ENCODE results near the gene SLX9.

Gene SLX9

DNA sequence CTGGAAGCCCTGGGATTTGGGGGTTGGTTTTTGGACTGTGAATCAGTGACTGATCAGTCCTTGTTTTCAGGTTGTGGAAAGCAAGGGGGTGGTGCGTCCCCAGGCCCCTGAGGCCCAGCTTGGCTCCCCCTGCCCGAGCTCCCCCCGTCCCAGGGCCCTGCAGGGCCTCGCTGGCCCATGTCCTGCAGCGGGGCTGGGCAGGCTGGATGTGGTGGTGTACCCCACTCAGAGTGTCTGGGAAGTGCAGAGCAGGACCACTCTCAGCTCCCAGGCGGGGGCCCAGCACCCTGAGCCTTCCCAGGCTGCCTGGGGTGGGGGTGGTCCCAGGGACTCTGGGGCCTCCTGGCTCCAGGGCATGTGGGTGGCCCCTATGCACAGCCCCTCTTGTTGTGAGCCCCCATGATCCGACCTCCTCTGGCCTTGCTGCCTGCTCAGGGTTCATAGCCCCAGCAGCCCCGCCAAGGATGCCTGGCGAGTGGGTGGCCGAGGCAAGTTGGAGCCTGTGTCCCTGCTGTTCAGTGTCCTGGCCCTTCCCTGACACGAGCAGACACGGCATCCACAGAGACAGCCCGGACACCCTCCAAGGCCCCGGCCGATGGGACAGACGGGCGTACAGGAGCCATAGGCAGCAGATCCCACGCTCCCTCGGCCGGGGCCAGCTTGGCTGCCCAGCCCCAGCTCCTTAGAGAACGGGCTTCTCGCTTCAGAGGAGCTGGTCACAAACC is 37.9 kb downstream of the SLX9 start:
- no peak for DNase-seq (ENCODE audit: low spot score)

DNA sequence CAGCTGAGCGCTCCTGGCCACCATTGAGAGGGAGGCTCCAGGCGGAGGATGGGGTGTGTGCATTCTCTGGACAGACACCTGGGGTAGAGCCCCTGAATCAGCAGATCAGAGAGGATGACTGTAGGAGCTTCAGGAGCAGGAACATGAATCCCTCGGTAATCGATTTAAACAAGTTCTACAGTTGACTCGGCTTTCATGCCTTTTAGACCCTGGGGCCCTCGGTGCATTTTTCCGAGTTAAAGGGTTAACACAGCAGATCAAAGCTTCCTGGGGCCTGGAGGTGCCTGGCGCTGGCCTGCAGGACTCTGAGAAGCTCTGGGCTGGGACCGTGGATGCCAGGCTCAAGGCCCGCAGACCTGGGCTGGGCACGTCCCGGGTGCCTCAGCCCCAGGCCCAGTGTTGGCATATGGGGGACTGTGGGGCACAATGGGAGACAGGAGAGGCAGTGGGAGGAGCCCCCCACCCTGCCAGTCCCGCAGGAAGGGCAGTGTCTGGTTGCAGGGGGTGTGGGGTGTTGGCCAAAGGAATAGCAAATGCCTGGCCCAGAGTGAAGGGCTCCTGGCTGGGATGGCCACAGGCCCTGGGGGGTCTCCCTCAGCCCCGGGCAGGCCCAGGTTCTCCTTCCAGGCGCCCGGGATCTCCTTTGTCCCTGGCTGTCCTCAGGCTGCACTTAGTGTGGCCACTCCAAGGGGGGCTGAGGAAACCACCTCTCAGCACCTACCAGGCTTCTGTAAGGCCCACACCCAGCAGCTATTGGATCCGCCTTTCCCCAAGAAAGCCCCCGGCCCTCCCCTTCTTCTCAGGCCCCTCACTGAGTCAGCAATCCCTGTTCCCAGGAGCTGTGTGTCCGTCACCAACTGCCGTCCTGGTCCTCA is 40.1 kb downstream of the SLX9 start:
- DNase-seq (ENCODE audit: low spot score): no peak

DNA sequence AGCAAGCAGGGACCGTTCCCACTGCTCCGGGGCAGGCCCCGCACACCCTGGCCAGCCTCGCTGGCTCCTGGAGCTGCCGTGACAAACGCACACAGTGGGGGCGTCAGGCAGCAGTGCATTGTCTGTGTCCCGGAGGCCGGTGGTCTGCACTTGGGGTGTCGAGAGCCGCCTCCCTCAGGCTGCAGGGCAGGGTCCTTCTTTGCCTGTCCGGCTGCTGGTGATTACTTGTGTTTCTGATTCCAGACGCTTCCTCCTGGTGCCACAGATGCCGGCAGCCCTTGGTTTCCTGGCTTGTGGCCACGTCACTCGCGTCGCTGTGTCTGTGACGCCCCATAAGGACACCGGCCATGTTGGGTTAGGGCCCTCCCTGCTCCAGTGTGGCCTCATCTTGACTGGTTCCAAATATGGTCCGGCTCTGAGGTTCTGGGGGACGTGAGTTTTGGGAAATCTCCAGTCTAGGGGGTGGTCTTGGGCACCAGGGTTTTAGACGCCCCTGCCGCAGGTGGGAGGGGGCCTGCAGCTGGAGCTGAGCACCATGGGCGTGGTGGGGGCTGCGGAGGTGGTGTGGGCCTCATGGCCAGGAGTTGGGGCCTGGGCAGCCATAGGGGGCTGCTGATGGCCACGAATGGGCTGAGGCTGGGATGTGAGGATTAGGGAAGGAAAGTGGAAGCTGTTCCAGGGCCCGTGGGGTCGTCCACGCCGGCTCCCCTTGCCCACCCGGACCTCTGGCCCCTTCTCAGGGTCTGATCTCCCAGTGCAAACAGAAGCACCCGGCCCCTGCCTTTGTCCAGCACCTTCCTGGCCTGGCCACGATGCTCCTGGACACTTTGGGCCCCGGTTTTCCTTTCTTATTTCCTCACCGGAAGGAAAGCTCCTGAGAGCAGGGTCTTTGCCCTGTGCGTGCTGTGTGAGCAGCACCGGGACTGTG is 41.0 kb downstream of the SLX9 start:
- DNase-seq (ENCODE audit: low spot score): no peak

DNA sequence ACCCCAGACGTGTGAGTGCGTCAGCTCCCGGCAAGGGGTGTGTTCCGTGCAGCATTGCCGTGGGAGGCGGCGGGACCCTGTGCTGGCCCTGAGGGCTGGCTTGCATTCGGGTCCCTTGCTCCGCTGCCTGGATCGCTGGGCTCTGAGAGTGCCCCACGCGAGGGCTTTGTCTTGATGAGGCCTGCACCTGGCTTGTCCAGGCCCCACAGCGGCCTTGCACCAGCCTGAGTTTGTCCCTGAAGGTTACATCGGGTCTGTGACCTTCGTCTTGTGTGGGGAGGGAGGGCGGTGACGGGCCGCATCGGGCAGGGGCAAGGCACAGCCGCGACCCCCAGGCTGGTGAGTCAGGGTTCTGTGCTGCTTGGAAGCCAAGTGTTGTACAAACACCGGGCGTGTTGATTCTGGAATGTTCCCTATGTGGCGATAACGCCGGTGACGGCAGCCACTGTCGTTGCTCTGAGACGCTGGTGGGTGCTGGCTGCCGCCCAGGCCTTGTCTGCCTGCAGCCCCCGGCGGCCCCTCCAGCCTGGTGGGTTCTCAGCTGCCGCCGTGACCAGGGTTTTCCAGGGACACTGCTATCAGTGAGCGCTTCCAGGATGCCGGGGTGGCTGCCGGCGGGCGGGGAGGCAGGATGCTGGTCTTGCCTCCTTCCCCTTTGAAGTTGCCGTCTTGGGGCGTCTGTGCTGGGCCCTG is 42.9 kb downstream of the SLX9 start:
- no peak for DNase-seq (ENCODE audit: low spot score)

DNA sequence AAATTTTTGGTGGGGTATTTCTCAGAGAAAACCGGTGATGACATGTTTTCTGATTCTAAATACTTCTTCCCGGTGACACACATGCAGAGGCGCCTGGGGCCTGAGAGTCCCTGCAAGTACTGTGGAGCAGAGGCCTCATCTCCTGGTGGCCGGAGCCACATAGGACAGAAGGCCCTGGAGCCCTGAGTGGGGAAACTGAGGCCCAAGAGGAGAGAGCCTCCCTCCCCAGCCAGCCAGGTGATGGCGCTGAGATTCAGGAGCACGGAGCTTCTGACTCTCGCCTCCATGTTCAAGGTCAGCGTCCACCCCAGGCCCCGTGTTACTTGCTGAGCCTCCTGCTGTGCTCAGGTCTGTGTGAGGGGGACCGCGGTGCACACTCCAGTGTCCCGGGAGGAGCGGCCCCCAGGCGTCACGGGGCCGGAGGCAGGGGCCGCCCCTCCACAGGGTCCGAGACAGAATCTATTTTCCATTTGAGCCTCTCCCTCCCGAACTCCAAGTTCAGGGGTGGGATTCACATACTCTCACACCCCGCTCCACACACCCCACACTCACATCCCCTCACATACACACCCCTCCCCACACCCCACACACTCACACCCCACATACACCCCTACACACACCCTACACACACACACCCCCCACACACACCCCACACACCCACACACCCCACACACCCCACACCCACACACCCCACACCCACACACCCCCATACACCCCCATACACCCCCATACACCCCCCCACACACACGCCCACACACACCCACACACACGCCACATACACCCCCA is 43.8 kb downstream of the SLX9 start:
- no peak for DNase-seq (ENCODE audit: low spot score)

DNA sequence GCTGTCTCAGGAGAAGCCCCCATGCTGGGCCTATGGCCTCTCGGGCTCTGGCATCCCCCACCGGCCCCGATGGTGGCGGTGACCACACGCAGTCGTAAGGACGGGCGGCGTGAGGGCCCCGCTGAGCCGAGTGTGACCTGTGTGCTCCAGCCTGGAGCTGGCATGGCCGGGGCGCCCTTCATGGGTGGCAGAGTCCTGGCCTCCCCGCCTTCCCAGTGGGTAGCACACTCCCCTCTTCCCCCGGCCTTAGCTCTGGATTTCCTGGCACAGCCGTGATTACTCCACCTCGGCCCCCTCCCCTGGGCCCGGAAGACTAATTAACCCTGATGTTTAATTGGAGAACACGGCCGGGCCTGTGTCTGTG is 44.6 kb downstream of the SLX9 start:
- DNase-seq (ENCODE audit: low spot score): no peak

DNA sequence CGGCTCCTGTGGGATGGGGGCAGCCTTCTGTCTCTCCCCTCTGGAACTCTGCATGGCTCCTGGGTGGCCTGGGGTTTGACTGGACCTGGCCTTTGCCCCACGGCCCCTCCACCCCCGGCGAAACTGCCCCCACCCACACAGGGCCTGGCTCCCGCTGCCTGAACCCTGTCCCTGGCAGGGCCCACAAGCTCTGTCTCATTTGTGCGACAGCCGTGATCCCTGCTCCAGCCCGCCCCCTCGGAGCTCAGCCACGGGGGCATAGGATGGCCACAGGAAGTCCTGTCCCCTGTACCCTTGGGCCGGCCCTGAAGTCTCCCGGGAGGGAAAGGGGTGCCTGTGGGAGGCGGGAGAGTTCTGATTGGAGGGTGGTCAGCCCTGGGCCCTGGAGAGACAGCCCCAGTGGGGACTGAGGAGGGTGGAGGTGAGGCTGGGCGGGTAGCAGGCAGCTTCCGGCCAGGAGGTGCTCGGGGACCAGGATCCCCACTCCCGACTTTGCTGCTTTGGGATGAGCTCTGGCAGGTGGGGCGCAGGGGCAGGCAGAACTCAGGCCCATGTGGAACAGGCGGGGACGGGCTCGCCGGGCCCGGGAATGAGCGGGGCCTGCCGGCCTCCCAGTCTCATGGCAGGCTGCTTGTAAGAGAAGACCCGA is 45.1 kb downstream of the SLX9 start:
- no peak for DNase-seq (ENCODE audit: low spot score)

DNA sequence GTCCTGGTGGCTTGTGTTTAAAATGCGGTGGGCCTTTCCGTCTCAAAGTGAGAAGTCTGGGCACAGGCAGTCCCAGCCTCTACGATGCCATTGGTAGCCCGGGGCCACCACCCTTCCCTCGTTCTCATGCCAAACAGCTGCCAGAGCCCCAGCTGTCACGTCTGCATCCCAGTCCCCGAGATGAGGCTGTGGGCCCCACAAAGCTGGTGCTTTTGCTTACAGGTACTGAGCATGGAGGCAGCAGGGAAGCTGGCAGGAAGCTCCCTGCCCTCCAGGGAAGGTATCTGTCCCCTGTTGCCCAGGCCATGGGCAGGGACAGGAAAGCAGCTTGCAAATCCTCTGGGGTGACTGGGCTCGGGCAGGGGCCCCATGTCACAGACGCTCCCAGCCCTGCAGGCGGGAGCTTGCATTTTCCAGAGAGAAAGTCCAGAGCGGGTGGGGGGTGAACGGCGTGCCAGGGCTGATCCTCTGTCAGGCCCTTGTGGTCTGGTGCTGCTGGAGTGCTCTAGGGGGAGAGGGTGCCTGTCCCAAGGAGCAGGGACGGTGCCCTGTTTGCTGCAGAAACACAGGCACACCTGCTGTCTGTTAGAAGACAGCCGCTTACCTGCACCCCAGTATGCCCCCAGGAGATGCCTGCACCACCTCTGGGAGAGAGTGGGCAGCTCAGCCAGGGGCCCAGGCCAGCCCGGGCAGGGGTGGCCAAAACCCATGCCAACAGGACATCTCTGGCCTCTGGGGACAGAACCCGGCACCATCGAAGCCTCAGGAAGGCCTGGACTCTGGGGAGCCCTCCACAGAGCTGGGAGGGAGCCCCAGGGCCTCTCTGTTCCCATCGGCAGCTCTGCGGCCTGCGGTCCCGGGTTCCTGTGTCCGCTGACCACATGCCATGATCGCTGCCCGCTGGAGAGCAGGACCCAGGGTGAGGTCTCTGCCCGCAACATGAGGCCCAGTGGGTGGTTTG is 45.9 kb downstream of the SLX9 start:
- no peak for DNase-seq (ENCODE audit: low spot score)

DNA sequence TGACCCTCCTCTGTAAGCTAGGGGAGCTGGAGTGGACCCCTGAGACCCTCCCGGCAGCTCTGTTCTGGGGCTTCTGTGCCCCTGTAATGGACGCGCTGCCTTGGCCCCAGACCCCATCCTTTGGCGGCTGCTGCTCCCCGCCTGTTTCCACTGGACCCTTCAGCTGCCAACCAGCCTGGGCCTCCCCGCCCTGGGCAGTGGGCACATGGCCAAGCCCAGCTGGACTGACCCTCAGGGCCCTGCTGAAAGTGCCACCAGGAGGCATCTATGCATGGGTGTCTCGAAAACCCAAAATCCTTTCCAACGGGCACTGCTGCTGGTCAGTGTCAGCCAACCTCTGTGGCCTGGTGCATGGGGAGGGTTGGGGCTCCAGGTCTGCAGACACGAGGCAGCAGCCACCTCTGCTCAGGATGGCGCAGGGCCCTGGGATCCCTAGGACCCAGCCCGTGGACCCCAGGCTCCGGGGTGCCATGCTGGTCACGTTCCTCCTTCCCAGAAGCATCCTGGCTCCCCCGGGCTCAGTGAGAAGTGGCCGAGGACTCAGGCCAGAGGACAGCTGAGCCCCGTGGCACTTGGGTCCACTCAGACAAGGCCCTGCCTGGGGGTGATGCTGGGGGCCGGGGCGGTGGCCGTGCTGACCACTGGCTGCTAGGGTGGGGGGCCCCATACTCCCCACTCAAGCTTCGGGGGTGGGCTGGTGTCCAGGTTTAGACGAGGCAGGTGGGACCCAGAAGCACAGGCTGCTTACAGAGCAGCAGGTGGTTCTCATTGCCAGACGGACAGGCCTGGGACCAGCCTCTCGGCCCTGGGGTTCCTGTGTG is 46.9 kb downstream of the SLX9 start:
- DNase-seq (ENCODE audit: low spot score): no peak

DNA sequence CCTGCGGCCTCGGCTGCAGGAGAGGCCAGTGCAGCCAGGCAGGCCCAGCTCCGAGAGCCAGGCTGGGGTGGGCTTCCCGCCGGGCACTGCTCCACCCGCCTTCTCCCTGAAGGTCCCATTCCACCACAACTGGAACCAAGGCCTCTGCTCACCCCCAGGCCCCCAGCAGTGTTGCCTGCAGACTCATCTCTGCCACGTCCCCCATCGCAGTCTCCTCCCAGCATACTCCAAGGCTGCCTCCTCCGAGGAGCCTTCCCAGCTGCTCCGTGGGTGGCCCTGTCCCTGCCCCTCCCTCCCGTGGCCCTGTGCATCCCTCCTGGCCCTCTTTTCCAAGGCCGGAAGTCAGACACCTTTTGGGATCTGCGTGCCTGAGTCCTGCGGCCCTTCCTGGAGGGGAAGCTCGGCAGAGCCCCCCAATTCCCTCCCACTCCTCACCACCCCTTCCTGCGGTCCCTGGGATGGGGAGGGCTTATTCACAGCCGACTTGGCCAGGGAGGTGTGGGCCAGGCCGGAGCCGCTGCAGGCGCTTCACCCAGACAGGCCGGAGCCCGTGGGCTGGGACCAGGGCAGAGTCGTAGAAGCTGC is 47.6 kb downstream of the SLX9 start:
- no peak for DNase-seq (ENCODE audit: low spot score)

DNA sequence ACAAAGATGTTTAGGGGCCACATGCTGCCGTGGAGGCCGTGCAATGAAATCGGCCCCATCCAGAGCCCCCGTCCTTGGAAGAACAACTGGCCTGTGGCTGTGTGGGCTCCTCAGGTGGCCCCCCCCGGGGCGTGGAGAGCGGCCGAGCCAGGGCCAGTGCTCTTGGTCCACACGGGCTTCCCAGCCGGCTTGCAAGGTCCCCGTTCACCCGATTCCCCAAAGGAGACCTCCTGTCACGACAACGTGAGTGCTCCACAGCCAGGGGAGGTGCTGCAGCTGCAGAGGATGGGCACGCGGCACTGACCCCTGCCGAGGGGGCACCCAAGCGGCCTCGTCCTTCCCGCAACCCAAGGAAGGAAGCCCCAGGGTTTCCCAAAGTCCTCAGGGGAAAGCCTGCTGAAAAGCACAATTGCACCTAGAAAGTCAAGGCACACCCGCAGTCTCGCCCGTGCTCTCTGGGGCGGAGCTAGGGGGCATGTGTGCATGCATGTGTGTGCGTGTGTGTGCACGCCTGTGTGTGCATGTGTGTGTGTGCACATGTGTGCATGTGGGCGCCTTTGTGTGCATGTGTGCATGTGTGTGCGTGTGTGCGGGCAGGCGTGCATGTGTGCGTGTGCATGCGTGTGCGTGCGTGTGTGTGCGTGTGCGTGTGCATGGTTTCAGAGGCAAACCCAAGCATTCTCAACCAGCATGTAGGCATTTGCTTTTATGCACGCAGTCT is 48.2 kb downstream of the SLX9 start:
- no peak for DNase-seq (ENCODE audit: low spot score)

DNA sequence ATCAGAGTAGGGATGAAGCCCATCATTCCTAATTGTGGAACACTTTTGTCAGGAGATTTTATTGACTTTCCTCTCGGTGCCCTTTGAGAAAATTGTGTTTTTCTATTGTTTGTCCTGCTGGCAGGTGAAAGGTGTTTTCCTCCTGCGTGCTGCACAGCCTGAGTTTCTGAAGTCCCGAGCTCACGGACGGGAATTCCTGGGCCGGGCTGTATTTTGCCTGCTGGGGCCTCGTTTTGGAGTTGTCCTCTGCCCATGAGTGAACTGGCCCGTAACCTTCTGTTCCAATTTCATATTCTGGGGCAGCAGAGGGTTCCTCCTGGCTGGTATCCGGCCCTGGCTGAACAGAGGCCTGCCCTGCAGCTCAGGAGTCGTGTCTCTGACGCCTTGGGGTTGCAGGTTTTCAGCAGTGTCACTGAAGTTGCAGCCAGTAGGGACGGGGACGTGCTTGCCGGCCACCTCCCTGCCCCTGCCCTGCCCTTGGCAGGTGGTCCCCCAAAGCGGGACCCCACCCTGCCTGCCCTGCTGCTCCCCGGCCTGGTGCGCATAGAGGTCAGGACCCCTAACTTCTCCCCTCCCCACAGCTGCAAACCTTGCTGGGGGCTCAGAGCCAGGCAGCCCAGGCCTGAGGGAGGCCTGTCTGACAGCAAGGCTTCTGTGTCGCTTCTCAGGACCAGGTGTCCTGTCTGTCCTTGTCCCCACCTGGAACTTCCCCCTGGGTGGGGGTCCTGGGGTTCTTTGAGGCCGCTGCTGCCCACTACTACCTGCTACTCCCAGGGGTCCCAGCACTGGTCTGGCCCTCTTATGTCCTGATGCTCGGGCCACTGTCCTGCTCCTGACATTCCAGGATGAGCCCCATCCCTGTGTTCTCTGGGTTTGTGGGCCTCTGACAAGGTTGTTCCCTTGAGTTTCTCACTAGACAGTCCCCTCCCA is 49.0 kb downstream of the SLX9 start:
- DNase-seq (ENCODE audit: low spot score): no peak

DNA sequence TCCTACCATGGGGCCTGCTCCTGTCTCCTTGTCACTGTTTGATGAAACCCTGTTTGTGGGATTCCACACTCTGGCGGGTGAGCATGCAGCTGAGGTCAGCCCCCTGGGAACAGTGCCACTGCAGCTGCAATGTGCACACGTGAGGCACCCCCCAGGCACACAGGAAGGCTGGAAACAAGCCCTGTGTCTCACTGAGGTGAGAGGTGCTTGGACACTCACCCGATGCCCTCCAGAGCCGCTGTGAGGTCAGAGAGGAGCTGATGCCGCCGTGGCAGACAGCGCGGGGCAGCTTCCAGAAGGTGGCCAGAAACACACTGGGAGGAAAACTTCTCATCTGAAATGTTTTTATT is 49.7 kb downstream of the SLX9 start:
- DNase-seq (ENCODE audit: low spot score): no peak

DNA sequence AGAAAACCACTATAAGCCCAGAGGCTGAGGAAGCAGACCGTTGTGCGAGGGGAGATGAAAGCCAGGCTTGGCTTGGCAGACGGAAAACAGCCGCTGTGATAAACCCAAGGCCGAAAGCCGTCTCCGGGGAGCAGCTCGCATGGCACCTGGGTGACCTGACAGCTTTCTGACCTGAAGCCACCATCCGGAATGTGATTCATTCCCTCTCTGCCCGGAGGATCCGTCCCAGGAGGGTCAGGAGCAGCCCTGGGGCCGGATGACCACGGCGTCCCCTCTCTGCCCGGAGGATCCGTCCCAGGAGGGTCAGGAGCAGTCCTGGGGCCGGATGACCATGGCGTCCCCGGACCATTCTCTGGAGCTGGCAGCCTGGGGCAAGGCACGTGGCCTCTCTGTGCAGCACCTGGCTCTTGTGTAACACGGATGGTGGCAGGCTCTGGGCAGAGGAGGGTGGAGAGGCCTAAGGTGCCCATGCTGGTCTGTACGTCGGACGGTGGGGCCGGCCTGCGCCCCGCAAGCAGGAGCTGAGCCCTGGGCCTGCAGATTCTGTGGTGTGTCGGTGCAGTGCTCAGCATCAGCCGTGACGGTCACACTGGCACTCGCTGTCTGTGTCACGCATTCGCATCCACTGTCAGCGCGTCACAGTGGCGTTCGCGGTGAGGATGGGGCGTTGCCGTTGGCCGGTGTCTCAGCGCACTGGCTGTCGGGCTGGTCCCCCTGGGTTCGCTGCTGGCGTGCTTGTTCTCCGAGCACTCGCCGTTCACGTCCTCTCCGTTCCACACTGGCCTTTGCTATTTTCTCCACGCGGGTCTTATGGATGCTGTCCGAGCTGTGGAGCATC is 50.3 kb downstream of the SLX9 start:
- DNase-seq (ENCODE audit: low spot score): no peak

DNA sequence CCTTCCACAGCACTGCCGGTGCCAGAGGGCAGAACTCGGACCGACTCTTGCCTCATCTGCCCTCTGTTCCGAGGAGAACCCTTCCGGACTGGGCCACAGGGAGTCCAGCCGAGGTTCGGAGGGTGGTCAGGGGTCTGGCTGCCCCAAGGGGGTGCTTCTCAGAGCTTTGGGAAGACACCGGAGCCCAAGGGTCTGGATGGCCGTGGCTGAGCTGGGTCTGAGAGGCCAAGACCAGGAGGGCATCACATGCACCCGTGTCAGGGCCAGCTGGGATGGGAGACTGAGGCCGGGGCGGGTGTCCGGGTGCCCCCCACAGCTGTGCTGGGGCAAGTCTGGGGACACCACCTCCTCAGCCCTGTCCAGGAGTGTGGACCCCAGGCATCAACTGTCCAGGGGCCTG is 51.1 kb downstream of the SLX9 start:
- no peak for DNase-seq (ENCODE audit: low spot score)

All from putamen (tissue), 1 donor.